ENCODE data around the gene TTC28.
"Not testable (repeated sequence)": the region's sequence is repeated elsewhere in the genome, so short reads cannot be mapped to it uniquely, and the experiment has no call there.

The TTC28 gene

GRCh38 chr22:28521451-28521850 lies 158.2 kb downstream of the TTC28 start:
- TF ChIP-seq CTCF (IDR thresholded peaks at IDR 0.05; ENCODE audit: unreplicated experiment in 3 of 3): no peak
- Mint-ChIP-seq H3K9me3 (no peaks in the 10 kb centered on the region), H3K27ac (peak overlapping the region; percentile 61 to 86 (median 77)), H3K4me3 (no peak overlapping the region), H3K27me3 (ENCODE audit: low read depth) (no peaks in the 10 kb centered on the region), H3K36me3 (ENCODE audit: low read depth) (peaks cover 2% of the 10 kb centered on the region), H3K4me1 (peaks cover 15% of the 10 kb centered on the region)

- Mint-ChIP-seq H3K4me3 (peak overlapping the region in 1 of 3 experiments; percentile 44), H3K9me3 (peaks cover 22% of the 10 kb centered on the region), H3K36me3 (ENCODE audit: low read depth) (peaks cover 27% of the 10 kb centered on the region)
Measured at GRCh38 chr22:28514321-28514821, 165.3 kb downstream of the TTC28 start.

GRCh38 chr22:28512387-28512786 lies 167.3 kb downstream of the TTC28 start:
- not testable (repeated sequence) for H3K27ac Mint-ChIP-seq; H3K4me1 Mint-ChIP-seq; H3K4me3 Mint-ChIP-seq; H3K27me3 Mint-ChIP-seq (ENCODE audit: low read depth)
- peaks cover 38% of the 10 kb centered on the region for H3K36me3 Mint-ChIP-seq (ENCODE audit: low read depth)
- peaks cover 36% of the 10 kb centered on the region for H3K9me3 Mint-ChIP-seq

More at GRCh38 chr22:28514321-28514821, 165.3 kb downstream of the TTC28 start:
- peak overlapping the region; percentile 40 to 90 (median 89) for H3K27ac Mint-ChIP-seq
- no peaks in the 10 kb centered on the region for H3K27me3 Mint-ChIP-seq (ENCODE audit: low read depth)
- H3K4me1 Mint-ChIP-seq: peaks cover 8% of the 10 kb centered on the region
- no peak for TF ChIP-seq CTCF (IDR thresholded peaks at IDR 0.05; ENCODE audit: unreplicated experiment in 3 of 3)

GRCh38 chr22:28507896-28508295 lies 171.7 kb downstream of the TTC28 start:
- no peak overlapping the region for H3K27ac Mint-ChIP-seq
- H3K9me3 Mint-ChIP-seq: peaks cover 47% of the 10 kb centered on the region
- H3K36me3 Mint-ChIP-seq (ENCODE audit: low read depth): peaks cover 48% of the 10 kb centered on the region
- peaks cover 14% of the 10 kb centered on the region for H3K4me1 Mint-ChIP-seq
- H3K4me3 Mint-ChIP-seq: no peak overlapping the region
- no peaks in the 10 kb centered on the region for H3K27me3 Mint-ChIP-seq (ENCODE audit: low read depth)
- no peak for TF ChIP-seq CTCF (IDR thresholded peaks at IDR 0.05; ENCODE audit: unreplicated experiment in 3 of 3)

GRCh38 chr22:28506150-28506535 lies 173.5 kb downstream of the TTC28 start:
- no peaks in the 10 kb centered on the region for H3K27me3 Mint-ChIP-seq (ENCODE audit: low read depth)
- peak overlapping the region in 2 of 3 experiments; percentile 16 to 29 for H3K4me3 Mint-ChIP-seq
- H3K4me1 Mint-ChIP-seq: peaks cover 14% of the 10 kb centered on the region
- peaks cover 41% of the 10 kb centered on the region for H3K9me3 Mint-ChIP-seq
- peaks cover 36% of the 10 kb centered on the region for H3K36me3 Mint-ChIP-seq (ENCODE audit: low read depth)
- H3K27ac Mint-ChIP-seq: peak overlapping the region; percentile 85 to 89 (median 89)
- no peak for TF ChIP-seq CTCF (IDR thresholded peaks at IDR 0.05; ENCODE audit: unreplicated experiment in 3 of 3)

- Mint-ChIP-seq H3K27me3 (ENCODE audit: low read depth) (no peaks in the 10 kb centered on the region), H3K4me3 (peak overlapping the region; percentile 13 to 29 (median 16)), H3K4me1 (peaks cover 14% of the 10 kb centered on the region), H3K9me3 (peaks cover 36% of the 10 kb centered on the region), H3K36me3 (ENCODE audit: low read depth) (peaks cover 32% of the 10 kb centered on the region), H3K27ac (peak overlapping the region; percentile 85 to 89 (median 89))
- no peak for TF ChIP-seq CTCF (IDR thresholded peaks at IDR 0.05; ENCODE audit: unreplicated experiment in 3 of 3)
Measured at GRCh38 chr22:28505416-28506149, 174.1 kb downstream of the TTC28 start.

All from nephron (organoid).